GM19468 (cell line): ENCODE results near the gene ZNF181.
A peak's percentile ranks its signal among the peaks of the same experiment; 100 is the strongest.
"Not testable (repeated sequence)": the region's sequence is repeated elsewhere in the genome, so short reads cannot be mapped to it uniquely, and the experiment has no call there.

Experiments used
- ATAC-seq: cut with Tn5 transposase; IDR thresholded peaks from one replicate; pipeline ENCODE4 v1.9.1; 2021; ENCODE audit warnings: mild to moderate bottlenecking, moderate library complexity, moderate number of reproducible peaks; ENCODE audit not compliant: unreplicated experiment; ENCODE audit errors: extremely low read depth

Gene ZNF181

GRCh38 chr19:34733746-34734536 is at the start of gene ZNF181:
TSS of gene ZNF181 (plus strand) at chr19:34734243. CDS start at chr19:34735038, 795 bp downstream.
- peak; percentile 51 for ATAC-seq

DNA sequence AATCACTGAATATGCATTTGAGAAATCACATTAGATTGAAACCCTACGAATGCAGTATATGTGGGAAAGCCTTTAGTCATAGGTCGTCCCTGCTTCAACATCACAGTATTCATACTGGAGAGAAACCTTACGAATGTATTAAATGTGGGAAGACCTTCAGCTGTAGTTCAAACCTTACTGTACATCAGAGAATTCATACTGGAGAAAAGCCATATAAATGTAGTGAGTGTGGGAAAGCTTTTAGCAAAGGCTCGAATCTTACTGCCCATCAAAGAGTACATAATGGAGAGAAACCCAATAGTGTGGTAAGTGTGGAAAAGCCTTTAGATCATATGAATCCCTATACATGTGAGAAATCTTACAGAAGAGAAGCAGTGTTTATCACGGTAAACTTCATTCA is 48.8 kb upstream of the ZNF181 start:
- not testable (repeated sequence) for ATAC-seq

DNA sequence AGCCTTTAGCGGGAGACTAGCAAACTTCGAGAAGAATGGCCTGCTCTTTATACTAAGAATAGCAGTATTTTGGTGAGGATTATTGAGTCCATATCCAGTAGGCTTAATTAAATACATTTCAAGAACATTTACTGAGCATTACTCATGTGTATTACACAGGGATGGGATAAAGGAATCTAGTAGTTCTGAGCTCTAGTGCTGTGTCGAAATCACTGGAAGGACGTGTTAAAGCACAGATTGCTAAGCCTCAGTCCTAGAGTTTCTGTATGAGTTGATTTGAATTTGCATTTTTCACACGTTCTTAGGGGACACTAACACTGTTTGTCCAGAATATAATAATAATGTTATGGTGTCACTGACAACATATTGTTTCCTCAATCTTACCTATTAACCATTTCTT is 47.6 kb upstream of the ZNF181 start:
- no peak for ATAC-seq

DNA sequence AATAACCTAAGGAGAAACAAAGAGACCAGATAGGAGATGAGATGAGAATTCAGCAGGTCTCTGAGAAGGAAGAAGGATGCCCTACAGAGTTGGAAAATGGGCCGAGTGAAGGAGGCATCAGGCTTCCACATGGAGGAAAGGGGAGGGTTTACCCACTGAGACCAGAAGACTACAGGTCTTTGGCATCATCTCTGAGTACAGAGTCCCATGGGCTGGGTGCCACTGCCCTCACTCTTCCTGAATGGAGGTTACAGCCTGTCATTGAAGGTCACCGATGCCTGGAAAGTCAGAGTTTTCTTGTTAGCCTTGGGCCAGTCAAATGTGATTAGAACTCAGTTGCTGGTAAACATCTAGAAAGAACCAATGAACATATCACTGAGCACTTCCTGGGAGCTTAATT is 46.7 kb upstream of the ZNF181 start:
- ATAC-seq: no peak

- no peak for ATAC-seq
Observed at GRCh38 chr19:34688592-34688991, 45.5 kb upstream of the ZNF181 start.

GRCh38 chr19:34690372-34690771 is 43.7 kb upstream of the ZNF181 start:
- no peak for ATAC-seq

DNA sequence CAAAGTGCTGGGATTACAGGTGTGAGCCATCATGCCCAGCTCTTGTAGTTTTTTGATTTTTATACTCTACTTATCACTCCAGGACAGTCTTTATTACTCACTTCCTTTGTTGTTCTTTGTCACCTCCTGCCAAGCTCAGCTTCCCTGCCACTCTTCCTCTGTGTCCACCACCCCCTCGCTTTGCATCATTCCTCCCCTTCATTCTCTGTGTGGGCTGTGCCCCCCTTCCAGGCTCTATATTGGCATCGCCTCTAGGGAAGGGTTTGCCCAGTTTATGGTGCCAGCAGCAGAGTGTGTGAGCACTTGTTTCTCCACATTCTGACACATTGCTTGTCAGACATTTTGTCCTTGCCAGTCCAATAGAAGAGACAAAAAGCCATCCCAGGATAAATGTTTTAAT is 41.5 kb upstream of the ZNF181 start:
- ATAC-seq: no peak

GRCh38 chr19:34707661-34708060 is 26.4 kb upstream of the ZNF181 start:
- ATAC-seq: no peak

GRCh38 chr19:34711890-34712289 is 22.2 kb upstream of the ZNF181 start:
- ATAC-seq: no peak

DNA sequence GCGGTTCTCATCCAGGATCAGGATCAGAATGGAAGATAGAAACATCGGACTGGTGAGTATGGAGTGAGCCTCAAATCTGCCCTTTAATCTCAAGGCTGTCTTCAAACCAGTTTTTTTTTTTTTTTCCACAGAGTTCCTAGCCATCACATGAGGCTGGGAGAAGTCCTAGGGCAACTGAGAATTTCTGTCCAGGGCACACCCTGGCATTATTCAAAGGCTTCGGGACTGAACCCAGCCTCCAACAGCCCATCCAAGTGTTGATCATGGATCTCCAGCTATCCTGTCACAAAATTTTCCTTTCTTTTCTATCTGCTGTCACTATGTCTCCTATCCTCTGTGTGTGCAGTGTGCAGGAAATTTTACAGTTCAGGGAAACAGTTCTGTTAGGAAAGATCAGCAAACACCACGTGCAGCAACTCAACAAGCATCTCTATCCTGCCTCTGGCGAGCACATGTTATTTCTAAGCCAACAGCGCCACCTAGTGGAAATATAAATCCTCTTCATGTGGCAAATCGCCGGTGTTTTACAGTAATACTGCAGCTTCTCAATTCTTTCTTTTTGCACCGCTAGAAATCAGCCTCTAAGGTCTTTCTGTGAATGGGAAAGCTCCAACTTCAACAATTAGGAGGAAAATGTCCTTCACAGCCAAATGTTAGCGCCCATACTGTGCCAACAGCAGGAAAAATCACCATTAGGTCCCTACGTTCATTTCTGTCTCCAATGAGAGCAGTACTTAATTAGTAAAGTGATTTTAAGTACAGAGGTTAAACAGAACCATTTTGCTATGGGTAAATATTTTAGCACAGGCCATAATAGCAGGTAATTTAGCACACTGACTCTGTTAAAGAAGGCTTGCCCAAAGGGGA is 21.4 kb upstream of the ZNF181 start:
- no peak for ATAC-seq

DNA sequence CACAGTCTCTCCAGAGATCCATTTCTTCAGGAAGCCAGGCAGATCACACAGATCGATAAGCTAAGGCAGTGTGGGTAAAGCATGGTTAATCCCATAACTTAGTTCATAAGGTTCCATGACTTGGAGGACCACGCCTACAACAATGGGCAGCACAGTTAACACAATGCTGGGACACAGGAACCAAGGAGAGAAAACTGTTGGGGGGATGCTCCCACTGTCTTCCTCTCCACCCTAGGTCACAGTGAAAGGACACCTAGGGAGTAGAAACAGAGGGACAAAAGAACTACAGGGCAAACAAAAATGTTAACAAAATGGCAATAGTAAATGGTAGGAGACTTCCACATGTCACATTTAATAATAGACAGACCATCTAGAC is 20.8 kb upstream of the ZNF181 start:
- ATAC-seq: no peak

- ATAC-seq: no peak
Observed at GRCh38 chr19:34715357-34715756, 18.7 kb upstream of the ZNF181 start.

GRCh38 chr19:34722353-34722752 is 11.7 kb upstream of the ZNF181 start:
- ATAC-seq: no peak

DNA sequence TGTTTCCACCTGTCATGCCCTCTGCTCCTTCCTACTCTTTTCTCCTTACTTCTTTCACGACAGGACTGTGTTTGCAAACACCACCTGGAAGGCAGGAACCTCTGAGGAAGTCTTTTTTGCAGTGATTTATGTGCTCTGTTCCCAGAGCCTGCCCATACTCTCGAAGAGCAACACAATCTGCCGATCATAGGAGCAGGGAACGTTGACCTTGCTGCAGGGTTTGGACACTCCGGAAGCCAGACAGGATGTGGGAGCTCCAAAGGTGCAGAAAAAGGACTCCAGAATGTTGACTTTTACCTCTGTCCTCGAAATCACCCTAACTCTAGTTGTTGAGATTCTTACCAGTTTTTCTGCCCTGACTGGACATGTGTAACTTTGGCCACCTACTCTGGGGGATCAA is 8.6 kb upstream of the ZNF181 start:
- no peak for ATAC-seq

- no peak for ATAC-seq
Observed at GRCh38 chr19:34731019-34731829, 2.8 kb upstream of the ZNF181 start.

DNA sequence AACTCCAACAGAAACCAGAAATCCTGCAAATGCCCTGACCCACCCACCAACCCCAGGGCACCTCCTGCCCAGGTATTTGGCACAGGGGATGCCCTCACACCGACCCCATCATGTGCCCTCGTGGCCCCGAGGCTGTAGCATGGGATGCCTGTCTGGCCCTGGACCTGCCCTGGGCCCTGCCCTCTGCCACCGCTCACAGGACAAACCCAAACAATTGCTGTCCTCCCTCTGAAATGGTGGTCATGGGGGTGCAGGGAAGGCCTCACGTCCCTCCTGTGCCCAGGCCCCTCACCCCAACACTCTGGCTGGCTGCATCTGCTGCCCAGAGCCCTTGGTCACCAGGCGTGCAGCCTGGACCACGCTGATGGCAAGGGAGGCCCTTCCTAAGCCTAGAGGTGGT is 2.1 kb upstream of the ZNF181 start:
- ATAC-seq: no peak

DNA sequence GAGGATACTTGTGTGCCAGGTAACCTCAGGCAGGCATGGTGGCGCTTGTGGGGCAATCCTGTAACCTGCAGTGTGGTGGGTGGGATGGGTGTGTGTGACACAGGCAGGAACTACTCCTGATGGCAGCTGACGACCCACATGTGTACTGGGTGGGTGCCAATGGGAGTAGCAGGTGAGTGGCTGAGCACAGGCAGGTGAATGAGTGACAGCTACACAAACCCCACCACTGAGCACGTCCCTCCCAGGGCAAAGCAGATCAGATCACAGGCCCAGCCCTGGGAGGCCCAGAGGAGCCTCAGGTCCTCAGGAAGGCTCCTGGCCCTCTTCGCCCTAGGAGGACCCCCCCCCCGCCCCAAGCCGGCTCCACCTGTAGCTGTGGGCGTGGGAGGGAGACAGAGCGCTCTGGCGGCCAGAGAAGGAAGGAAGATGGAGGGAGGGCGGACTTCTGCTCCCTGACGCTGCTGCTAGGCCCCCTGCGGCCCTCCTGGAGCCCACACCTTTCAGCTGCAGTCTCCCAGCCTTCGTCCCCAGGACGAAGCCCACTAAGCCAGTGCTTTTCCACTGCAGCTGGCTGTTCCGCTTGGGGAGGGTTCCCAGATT is 1.3 kb upstream of the ZNF181 start:
- no peak for ATAC-seq

DNA sequence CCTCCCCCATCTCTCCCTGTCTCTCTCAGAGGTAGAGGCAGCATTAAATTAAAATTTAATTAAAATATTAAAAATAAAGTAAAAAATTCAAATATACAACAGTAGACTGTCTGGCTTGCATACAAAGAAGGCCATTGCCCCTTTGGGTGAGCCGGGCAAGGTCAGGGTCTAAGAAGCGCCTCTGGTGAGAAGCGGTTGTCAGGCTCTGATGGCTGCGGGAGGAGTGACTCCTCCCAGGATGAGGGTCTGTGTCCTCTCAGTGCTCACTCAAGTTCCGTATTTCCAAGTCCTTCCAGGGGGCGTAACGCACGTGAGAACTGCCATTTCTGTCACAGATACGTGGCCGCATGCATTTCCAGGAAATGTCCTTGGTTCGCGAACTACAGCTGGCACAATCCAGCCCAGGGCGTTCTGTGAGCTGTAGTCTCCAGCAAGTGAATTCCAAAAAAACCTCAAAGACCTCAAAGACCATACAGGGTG is 737 bp upstream of the ZNF181 start:
- no peak for ATAC-seq

GRCh38 chr19:34734537-34735103 is 577 bp downstream of the ZNF181 start:
- no peak for ATAC-seq
